ENCODE results near the gene SLC25A51.

The SLC25A51 gene

GRCh38 chr9:37943345-37944265 is 39.7 kb upstream of the SLC25A51 start:
- no peak overlapping the region for H3K4me3 ChIP-seq (ENCODE audit: low read depth, low read length)
- TF ChIP-seq, protein P1, sequence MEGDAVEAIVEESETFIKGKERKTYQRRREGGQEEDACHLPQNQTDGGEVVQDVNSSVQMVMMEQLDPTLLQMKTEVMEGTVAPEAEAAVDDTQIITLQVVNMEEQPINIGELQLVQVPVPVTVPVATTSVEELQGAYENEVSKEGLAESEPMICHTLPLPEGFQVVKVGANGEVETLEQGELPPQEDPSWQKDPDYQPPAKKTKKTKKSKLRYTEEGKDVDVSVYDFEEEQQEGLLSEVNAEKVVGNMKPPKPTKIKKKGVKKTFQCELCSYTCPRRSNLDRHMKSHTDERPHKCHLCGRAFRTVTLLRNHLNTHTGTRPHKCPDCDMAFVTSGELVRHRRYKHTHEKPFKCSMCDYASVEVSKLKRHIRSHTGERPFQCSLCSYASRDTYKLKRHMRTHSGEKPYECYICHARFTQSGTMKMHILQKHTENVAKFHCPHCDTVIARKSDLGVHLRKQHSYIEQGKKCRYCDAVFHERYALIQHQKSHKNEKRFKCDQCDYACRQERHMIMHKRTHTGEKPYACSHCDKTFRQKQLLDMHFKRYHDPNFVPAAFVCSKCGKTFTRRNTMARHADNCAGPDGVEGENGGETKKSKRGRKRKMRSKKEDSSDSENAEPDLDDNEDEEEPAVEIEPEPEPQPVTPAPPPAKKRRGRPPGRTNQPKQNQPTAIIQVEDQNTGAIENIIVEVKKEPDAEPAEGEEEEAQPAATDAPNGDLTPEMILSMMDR (IDR thresholded peaks at IDR 0.05; ENCODE audit: borderline replicate concordance, insufficient read depth, low read depth, low read length), result no peak

- TF ChIP-seq, protein P1 (IDR thresholded peaks at IDR 0.05; ENCODE audit: borderline replicate concordance, insufficient read depth, low read depth, low read length), result no peak
- no peak overlapping the region for H3K4me3 ChIP-seq (ENCODE audit: low read depth, low read length)
Observed at GRCh38 chr9:37942621-37943344, 38.9 kb upstream of the SLC25A51 start.

GRCh38 chr9:37941253-37941652 is 37.3 kb upstream of the SLC25A51 start:
- H3K4me3 ChIP-seq (ENCODE audit: low read depth, low read length), result no peak overlapping the region
- TF ChIP-seq, protein P1 (IDR thresholded peaks at IDR 0.05; ENCODE audit: borderline replicate concordance, insufficient read depth, low read depth, low read length), result no peak

DNA sequence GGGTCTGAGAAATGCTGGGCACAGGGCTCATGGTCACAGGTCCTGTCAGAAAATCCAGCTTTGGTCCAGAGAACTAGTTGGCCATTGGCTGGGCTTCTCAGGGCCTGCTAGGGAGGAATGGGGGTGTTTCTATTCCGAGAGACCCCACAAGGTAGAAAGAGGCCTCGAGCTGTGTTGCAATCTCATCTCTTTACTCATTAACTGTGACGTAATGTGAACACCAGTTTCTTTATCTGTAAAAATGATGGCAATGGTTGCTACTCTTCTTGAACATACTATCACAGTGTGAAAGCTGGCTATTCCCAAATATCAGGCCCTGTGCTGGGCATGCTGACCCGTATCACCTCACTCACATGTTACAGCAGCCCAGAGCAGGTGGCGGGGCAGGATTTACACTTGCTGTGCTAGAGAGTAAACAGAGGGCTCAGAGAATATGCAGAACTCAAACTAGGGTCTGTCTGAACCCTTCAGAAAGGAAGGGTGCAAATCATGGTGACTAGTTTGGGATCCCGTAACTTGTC is 35.7 kb upstream of the SLC25A51 start:
- TF ChIP-seq, protein P1 (IDR thresholded peaks at IDR 0.05; ENCODE audit: borderline replicate concordance, insufficient read depth, low read depth, low read length), result no peak
- no peak overlapping the region for H3K4me3 ChIP-seq (ENCODE audit: low read depth, low read length)

- TF ChIP-seq, protein P1 (IDR thresholded peaks at IDR 0.05; ENCODE audit: borderline replicate concordance, insufficient read depth, low read depth, low read length), result no peak
- H3K4me3 ChIP-seq (ENCODE audit: low read depth, low read length), result no peak overlapping the region
Observed at GRCh38 chr9:37938121-37938891, 34.4 kb upstream of the SLC25A51 start.

DNA sequence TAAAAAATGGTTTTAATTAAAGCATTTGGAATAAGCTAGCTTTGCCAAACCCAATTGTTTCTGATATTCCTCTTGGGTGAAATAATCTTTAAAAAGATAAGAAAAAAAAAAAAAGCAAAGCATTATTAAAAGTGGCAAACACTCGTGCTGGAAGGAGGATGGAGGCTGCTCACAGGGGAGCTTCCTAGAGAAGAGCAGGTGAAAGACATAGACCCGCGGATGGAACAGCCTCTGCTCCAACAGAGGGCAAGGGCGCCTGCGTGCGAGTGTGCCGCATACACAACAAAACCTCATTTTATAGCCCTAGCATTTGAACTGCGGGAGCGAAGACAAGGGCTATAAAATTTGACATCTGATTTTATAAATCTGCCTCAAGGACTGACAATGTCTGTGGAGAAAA is 33.4 kb upstream of the SLC25A51 start:
- no peak overlapping the region for H3K4me3 ChIP-seq (ENCODE audit: low read depth, low read length)
- TF ChIP-seq, protein P1 (IDR thresholded peaks at IDR 0.05; ENCODE audit: borderline replicate concordance, insufficient read depth, low read depth, low read length), result no peak

All from GM12875 (cell line).